ENCODE data around the gene WEE2. TPM values are rescaled to one million over a fixed set of nuclear protein-coding genes. Genes with fewer than 3 reads are reported as not detected.

The WEE2 gene
- 1.3 TPM for total RNA-seq

DNA sequence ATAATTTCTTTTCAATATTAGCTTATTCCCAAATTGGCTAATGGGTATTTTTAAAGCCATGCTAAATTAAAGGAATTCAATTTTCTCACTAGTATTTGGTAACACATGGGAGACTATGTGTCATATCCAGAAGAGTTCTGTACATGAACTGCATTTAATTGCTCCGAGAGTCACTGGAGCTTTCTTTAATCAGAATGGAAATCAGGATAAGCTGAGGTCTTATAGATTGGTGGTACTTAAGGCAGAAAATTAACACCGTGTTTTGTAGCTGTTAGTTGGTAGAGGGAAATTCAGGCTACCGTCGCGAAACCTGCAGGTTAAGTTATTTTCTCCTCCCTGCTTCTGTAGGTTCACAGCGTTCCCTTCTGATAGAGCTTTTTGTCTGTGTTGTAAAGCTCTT, at the start of gene WEE2:
TSS of gene WEE2 (plus strand) at position 3 of the 400 bp plus-strand sequence. CDS start 406 bp downstream, outside the sequence.

GRCh38 chr7:141702047-141702567, 6.0 kb upstream of the WEE2 start, which contains the start of gene DENND11:
TSS of gene DENND11 (minus strand) at chr7:141702166. CDS start at chr7:141702153, 13 bp downstream.

GRCh38 chr7:141737836-141738591, 29.9 kb downstream of the WEE2 start, which contains the start of gene SSBP1:
TSS of gene SSBP1 (plus strand) at chr7:141738358. CDS start at chr7:141739167, 809 bp downstream.

GRCh38 chr7:141763797-141764196, 55.6 kb downstream of the WEE2 start, which contains the start of gene TAS2R3:
TSS of gene TAS2R3 (plus strand) at chr7:141764097. CDS start at chr7:141764159, 62 bp downstream.

DNA sequence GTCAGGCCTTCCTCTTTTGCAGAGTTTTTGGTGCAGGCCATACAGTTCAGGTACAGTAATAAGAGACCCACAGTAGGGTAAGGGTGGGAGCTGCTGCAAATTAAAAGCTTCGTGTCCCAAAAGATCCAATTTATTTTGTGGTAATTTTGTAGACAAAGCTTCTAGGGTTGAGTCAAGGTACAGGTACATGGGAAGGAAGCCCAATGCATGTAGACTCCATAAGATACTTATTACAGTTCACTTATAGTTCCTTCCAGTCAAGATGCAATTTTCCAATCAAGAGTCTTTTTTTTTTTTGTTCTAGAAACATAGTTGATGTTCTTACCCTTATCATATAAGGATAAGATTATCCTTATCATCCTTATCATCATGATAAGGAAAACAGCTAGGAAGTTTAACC, 68.2 kb downstream of the WEE2 start, which contains the start of gene TAS2R4:
TSS of gene TAS2R4 (plus strand) at position 301 of the 400 bp plus-strand sequence. CDS start 1,815 bp downstream, outside the sequence.

Small RNAs within 50 kb of the gene (small RNA-seq; reads per million reads assigned to genes)
- not detected for gene RNU1-82P (ENCODE audit: low replicate concordance)

Other genes with a start within 250 kb of the WEE2 start
- 73.2 TPM for gene AGK, start 156.9 kb upstream of the WEE2 start, total RNA-seq
- gene DENND11, start 6.2 kb upstream of the WEE2 start, total RNA-seq, result 66.4 TPM
- 86.7 TPM for gene SSBP1, start 30.0 kb downstream of the WEE2 start, total RNA-seq
- 24.1 TPM for gene TAS2R3, start 55.7 kb downstream of the WEE2 start, total RNA-seq
- gene TAS2R4, start 68.3 kb downstream of the WEE2 start, total RNA-seq, result 16.6 TPM
- gene TAS2R5, start 81.9 kb downstream of the WEE2 start, total RNA-seq, result 13.5 TPM
- not detected for gene PRSS37, start 133.1 kb downstream of the WEE2 start, total RNA-seq
- gene OR9A4, start 208.0 kb downstream of the WEE2 start, total RNA-seq, result not detected
- gene CLEC5A, start 238.6 kb downstream of the WEE2 start, total RNA-seq, result not detected